OCI-LY3 (cell line): Measurements from ENCODE around the gene CTTNBP2NL.

Experiments used
- H2AFZ ChIP-seq: fragments of 200-600, 300-600 bp; shearing (Covaris generic); 2 replicates; pipeline ENCODE4 v1.6.0; 2014; ENCODE audit warnings: antibody characterized with exemption, low read depth, low read length
- H3K27ac ChIP-seq: fragments of 200-600, 300-600 bp; sonication (generic); 2 replicates; pipeline ENCODE4 v1.5.1; 2014; ENCODE audit warnings: mild to moderate bottlenecking, low read length, moderate library complexity, mixed read lengths
- H3K27me3 ChIP-seq: fragments of 200-600, 300-600 bp; sonication (generic); 2 replicates; pipeline ENCODE4 v1.6.1; 2014; ENCODE audit warnings: low read depth, low read length, mixed read lengths
- H3K36me3 ChIP-seq: fragments of 200-600, 300-600 bp; sonication (generic); replicated peaks from 2 replicates; pipeline ENCODE3; 2014; ENCODE audit warnings: low read depth, low read length, mixed read lengths
- H3K4me1 ChIP-seq: fragments of 300-600, 200-600 bp; sonication (generic); 2 replicates; pipeline ENCODE4 v1.6.1; 2014; ENCODE audit warnings: low read length, mixed read lengths
- H3K4me2 ChIP-seq: fragments of 200-600, 300-600 bp; sonication (generic); 2 replicates; pipeline ENCODE4 v1.6.1; 2014; ENCODE audit warnings: low read length, mixed read lengths
- H3K4me3 ChIP-seq: fragments of 300-600, 200-600 bp; sonication (generic); 2 replicates; pipeline ENCODE4 v1.5.1; 2014; ENCODE audit warnings: antibody characterized with exemption, mild to moderate bottlenecking, low read length, moderate library complexity
- H3K79me2 ChIP-seq: fragments of 300-600, 200-600 bp; shearing (Covaris generic); 2 replicates; pipeline ENCODE4 v1.6.1; 2014; ENCODE audit warnings: mild to moderate bottlenecking, low read length, mixed read lengths
- H3K9ac ChIP-seq: fragments of 300-600, 200-600 bp; shearing (Covaris generic); 2 replicates; pipeline ENCODE4 v1.6.0; 2014; ENCODE audit warnings: mild to moderate bottlenecking, low read length, moderate library complexity
- H3K9me3 ChIP-seq: fragments of 200-600, 300-600 bp; shearing (Covaris generic); 2 replicates; pipeline ENCODE4 v1.6.1; 2014; ENCODE audit warnings: low read length, mixed read lengths; ENCODE audit not compliant: insufficient read depth
- H4K20me1 ChIP-seq: fragments of 200-600, 300-600 bp; sonication (generic); 2 replicates; pipeline ENCODE4 v1.6.1; 2016; ENCODE audit warnings: low read length, mixed read lengths; ENCODE audit not compliant: insufficient read depth
- EZH2phosphoT487 ChIP-seq: fragments of 200-600 bp; shearing (Covaris generic); IDR thresholded peaks from 2 replicates; pipeline ENCODE4 v1.6.1; 2018; ENCODE audit warnings: antibody characterized with exemption, mixed run types, low read depth
- TF ChIP-seq, protein P1 (sequence below): fragments of 200-600, 300-600 bp; sonication (generic); IDR thresholded peaks from 2 replicates; pipeline ENCODE4 v1.5.1; 2014; ENCODE audit warnings: antibody characterized with exemption, low read length, low read depth

Gene CTTNBP2NL

DNA sequence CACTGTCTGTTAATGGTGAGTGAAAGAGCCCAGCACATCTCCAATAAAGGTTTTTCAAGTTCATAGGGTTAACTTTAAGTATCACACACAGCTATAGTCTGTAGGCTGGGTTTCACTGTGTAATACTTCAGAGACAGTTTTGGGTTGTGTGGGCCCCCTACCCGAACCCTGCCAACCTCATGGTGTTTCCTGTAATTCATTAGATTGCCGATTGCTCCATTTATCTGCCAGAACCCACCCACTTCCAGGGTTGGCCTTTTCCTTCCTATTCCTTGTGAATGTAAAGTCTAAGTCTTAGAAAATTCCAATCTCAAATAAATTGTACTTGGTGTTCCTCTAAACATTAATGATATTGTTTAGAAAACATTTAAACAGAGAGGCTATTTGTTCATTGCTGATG, 43.6 kb downstream of the CTTNBP2NL start:
- Histone ChIP-seq H3K4me1 (no peaks in the 10 kb centered on the region), H2AFZ (no peak overlapping the region), H3K36me3 (no peaks in the 10 kb centered on the region), H3K27me3 (no peaks in the 10 kb centered on the region), H3K9ac (no peak overlapping the region), H4K20me1 (no peaks in the 10 kb centered on the region), H3K4me3 (no peak overlapping the region), H3K79me2 (no peaks in the 10 kb centered on the region), H3K4me2 (no peak overlapping the region), H3K9me3 (no peaks in the 10 kb centered on the region), H3K27ac (no peak overlapping the region)
- TF ChIP-seq EZH2phosphoT487 = no peak
- TF ChIP-seq, protein P1, sequence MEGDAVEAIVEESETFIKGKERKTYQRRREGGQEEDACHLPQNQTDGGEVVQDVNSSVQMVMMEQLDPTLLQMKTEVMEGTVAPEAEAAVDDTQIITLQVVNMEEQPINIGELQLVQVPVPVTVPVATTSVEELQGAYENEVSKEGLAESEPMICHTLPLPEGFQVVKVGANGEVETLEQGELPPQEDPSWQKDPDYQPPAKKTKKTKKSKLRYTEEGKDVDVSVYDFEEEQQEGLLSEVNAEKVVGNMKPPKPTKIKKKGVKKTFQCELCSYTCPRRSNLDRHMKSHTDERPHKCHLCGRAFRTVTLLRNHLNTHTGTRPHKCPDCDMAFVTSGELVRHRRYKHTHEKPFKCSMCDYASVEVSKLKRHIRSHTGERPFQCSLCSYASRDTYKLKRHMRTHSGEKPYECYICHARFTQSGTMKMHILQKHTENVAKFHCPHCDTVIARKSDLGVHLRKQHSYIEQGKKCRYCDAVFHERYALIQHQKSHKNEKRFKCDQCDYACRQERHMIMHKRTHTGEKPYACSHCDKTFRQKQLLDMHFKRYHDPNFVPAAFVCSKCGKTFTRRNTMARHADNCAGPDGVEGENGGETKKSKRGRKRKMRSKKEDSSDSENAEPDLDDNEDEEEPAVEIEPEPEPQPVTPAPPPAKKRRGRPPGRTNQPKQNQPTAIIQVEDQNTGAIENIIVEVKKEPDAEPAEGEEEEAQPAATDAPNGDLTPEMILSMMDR = no peak

DNA sequence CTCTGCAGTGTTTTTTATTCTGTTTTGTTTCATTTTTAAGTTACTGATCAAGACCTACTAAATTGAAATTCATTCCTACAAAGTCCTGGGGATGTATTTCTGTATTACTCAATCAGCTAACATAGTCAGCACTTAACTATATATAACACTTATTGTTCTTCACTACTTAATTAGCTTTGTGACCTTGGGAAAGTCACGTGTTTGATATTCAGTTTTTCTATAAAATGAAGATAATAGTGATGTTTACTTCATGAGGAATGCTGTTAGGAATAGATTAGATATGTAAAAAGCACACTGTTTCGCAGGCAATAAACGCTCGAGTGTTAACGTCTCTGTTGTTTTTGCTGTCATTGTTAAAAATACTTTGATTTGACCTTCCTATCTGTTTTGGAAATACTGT, 44.6 kb downstream of the CTTNBP2NL start:
- Histone ChIP-seq H3K9me3 (no peaks in the 10 kb centered on the region), H3K36me3 (no peaks in the 10 kb centered on the region), H4K20me1 (no peaks in the 10 kb centered on the region), H3K27ac (no peak overlapping the region), H3K4me2 (no peak overlapping the region), H3K4me1 (no peaks in the 10 kb centered on the region), H2AFZ (no peak overlapping the region), H3K4me3 (no peak overlapping the region), H3K9ac (no peak overlapping the region), H3K79me2 (no peaks in the 10 kb centered on the region), H3K27me3 (no peaks in the 10 kb centered on the region)
- TF ChIP-seq EZH2phosphoT487 = no peak
- TF ChIP-seq, protein P1 = no peak

GRCh38 chr1:112444269-112444668, 48.3 kb downstream of the CTTNBP2NL start:
- no peak overlapping the region for H3K4me2 ChIP-seq

GRCh38 chr1:112445596-112445995, 49.6 kb downstream of the CTTNBP2NL start:
- no peaks in the 10 kb centered on the region for H3K4me1 ChIP-seq
- TF ChIP-seq, protein P1 = no peak
- no peaks in the 10 kb centered on the region for H3K36me3 ChIP-seq
- H3K4me2 ChIP-seq = no peak overlapping the region
- H3K9me3 ChIP-seq = no peaks in the 10 kb centered on the region
- no peak overlapping the region for H3K9ac ChIP-seq
- no peak overlapping the region for H3K27ac ChIP-seq
- H3K79me2 ChIP-seq = no peaks in the 10 kb centered on the region
- no peak overlapping the region for H2AFZ ChIP-seq
- H4K20me1 ChIP-seq = no peaks in the 10 kb centered on the region
- no peaks in the 10 kb centered on the region for H3K27me3 ChIP-seq
- H3K4me3 ChIP-seq = no peak overlapping the region

More at GRCh38 chr1:112444269-112444668, 48.3 kb downstream of the CTTNBP2NL start:
- H3K4me3 ChIP-seq = no peak overlapping the region
- H3K36me3 ChIP-seq = no peaks in the 10 kb centered on the region
- H3K9me3 ChIP-seq = no peaks in the 10 kb centered on the region
- no peaks in the 10 kb centered on the region for H3K79me2 ChIP-seq
- H3K9ac ChIP-seq = no peak overlapping the region
- H3K27ac ChIP-seq = no peak overlapping the region
- TF ChIP-seq EZH2phosphoT487 = no peak
- TF ChIP-seq, protein P1 = no peak
- no peaks in the 10 kb centered on the region for H3K4me1 ChIP-seq
- H2AFZ ChIP-seq = no peak overlapping the region
- H4K20me1 ChIP-seq = no peaks in the 10 kb centered on the region
- H3K27me3 ChIP-seq = no peaks in the 10 kb centered on the region
